Mesenchymal stem cell (in vitro differentiated cells and primary cell): ENCODE measurements around the gene SHISA8.

Experiments used
- DNase-seq: peaks from one replicate; pipeline ENCODE4 v3.0.0-alpha.2; 2013
- H2AFZ ChIP-seq: one replicate; pipeline ENCODE4 v1.6.1; 2013; ENCODE audit warnings: low read depth, mild to moderate bottlenecking, control low read depth, inconsistent platforms, low read length, moderate library complexity
- H2AK5ac ChIP-seq: 2 replicates; pipeline ENCODE4 v1.6.1; 2013; ENCODE audit warnings: low read length, moderate library complexity, mild to moderate bottlenecking, inconsistent platforms; ENCODE audit not compliant: severe bottlenecking
- H2BK120ac ChIP-seq: one replicate; pipeline ENCODE4 v1.6.1; 2013; ENCODE audit warnings: low read depth, mild to moderate bottlenecking, inconsistent platforms, low read length, moderate library complexity
- H2BK12ac ChIP-seq, 2 experiments: one replicate each; pipeline ENCODE4 v1.6.1; 2013; ENCODE audit warnings: inconsistent platforms in 2 of 2, low read length in 2 of 2, mild to moderate bottlenecking in 2 of 2, moderate library complexity in 2 of 2, control low read depth in 1 of 2
- H2BK15ac ChIP-seq: one replicate; pipeline ENCODE4 v1.6.1; 2013; ENCODE audit warnings: mild to moderate bottlenecking, low read depth, inconsistent platforms; ENCODE audit not compliant: poor library complexity, severe bottlenecking
- H2BK5ac ChIP-seq: 2 replicates; pipeline ENCODE4 v1.6.1; 2013; ENCODE audit warnings: low read depth, mild to moderate bottlenecking, low read length, control low read depth, inconsistent platforms; ENCODE audit not compliant: poor library complexity, severe bottlenecking
- H3K14ac ChIP-seq, 2 experiments: one replicate each; pipeline ENCODE4 v1.6.1; 2013; ENCODE audit warnings: inconsistent platforms in 2 of 2, low read length in 2 of 2, control low read depth in 1 of 2, mild to moderate bottlenecking in 1 of 2, moderate library complexity in 1 of 2
- H3K18ac ChIP-seq, 2 experiments: one replicate each; pipeline ENCODE4 v1.6.1; 2013; ENCODE audit warnings: inconsistent platforms in 2 of 2, low read length in 2 of 2, control low read depth in 1 of 2, low read depth in 1 of 2, mild to moderate bottlenecking in 1 of 2
- H3K23ac ChIP-seq, 2 experiments: one replicate each; pipeline ENCODE4 v1.6.1; 2013; ENCODE audit warnings: inconsistent platforms in 2 of 2, low read length in 2 of 2, mild to moderate bottlenecking in 2 of 2, moderate library complexity in 2 of 2, control low read depth in 1 of 2
- H3K27ac ChIP-seq: 2 replicates; pipeline ENCODE4 v1.5.1; 2013; ENCODE audit warnings: mild to moderate bottlenecking, moderate library complexity, low read length, control low read depth, inconsistent platforms; ENCODE audit not compliant: poor library complexity, severe bottlenecking
- H3K27me3 ChIP-seq, 2 experiments: 2 replicates each; pipeline versions ENCODE4 v1.6.1 to v1.7.0; 2013; ENCODE audit warnings: low read length in 2 of 2, mild to moderate bottlenecking in 2 of 2, moderate library complexity in 2 of 2, control low read depth in 1 of 2, inconsistent platforms in 1 of 2; ENCODE audit not compliant: control insufficient read depth in 1 of 2, insufficient read depth in 1 of 2
- H3K36me3 ChIP-seq, 2 experiments: 2 replicates each; pipeline versions ENCODE4 v1.6.1 to v1.7.0; 2013; ENCODE audit warnings: low read length in 2 of 2, control low read depth in 1 of 2, inconsistent platforms in 1 of 2, low read depth in 1 of 2, mild to moderate bottlenecking in 1 of 2; ENCODE audit not compliant: insufficient read depth in 2 of 2, control insufficient read depth in 1 of 2
- H3K4ac ChIP-seq, 2 experiments: one replicate each; pipeline ENCODE4 v1.6.1; 2013; ENCODE audit warnings: inconsistent platforms in 2 of 2, low read length in 2 of 2, mild to moderate bottlenecking in 2 of 2, moderate library complexity in 2 of 2, control low read depth in 1 of 2, low read depth in 1 of 2
- H3K4me1 ChIP-seq: 2 replicates; pipeline ENCODE4 v1.6.1; 2013; ENCODE audit warnings: low read depth, low read length, control low read depth; ENCODE audit not compliant: control insufficient read depth, insufficient read depth
- H3K4me2 ChIP-seq: 2 replicates; pipeline ENCODE4 v1.6.1; 2013; ENCODE audit warnings: low read length, mild to moderate bottlenecking, inconsistent platforms; ENCODE audit not compliant: poor library complexity, severe bottlenecking
- H3K4me3 ChIP-seq, 2 experiments: 2 replicates each; pipeline versions ENCODE4 v1.5.1 to v1.7.0; 2013; ENCODE audit warnings: low read length in 2 of 2, mild to moderate bottlenecking in 2 of 2, control low read depth in 1 of 2, low read depth in 1 of 2; ENCODE audit not compliant: insufficient read depth in 1 of 2
- H3K79me1 ChIP-seq: replicated peaks from 2 replicates; pipeline ENCODE4 v1.6.1; 2013; ENCODE audit warnings: mild to moderate bottlenecking, control low read depth, low read length, inconsistent platforms; ENCODE audit not compliant: poor library complexity, severe bottlenecking
- H3K9ac ChIP-seq: 2 replicates; pipeline ENCODE4 v1.7.0; 2013; ENCODE audit warnings: mild to moderate bottlenecking, low read length, moderate library complexity
- H3K9me3 ChIP-seq: 2 replicates; pipeline ENCODE4 v1.7.0; 2013; ENCODE audit warnings: mild to moderate bottlenecking, low read length; ENCODE audit not compliant: control insufficient read depth
- H4K8ac ChIP-seq: one replicate; pipeline ENCODE4 v1.6.1; 2013; ENCODE audit warnings: inconsistent platforms, mild to moderate bottlenecking, low read length, moderate library complexity
- H4K91ac ChIP-seq: one replicate; pipeline ENCODE4 v1.6.1; 2013; ENCODE audit warnings: mild to moderate bottlenecking, low read length, inconsistent platforms
- WGBS: methylation state at CpG from one replicate; pipeline ENCODE4 v1.1.7; 2013; ENCODE audit warnings: mixed read lengths; 5-methylcytosine and 5-hydroxymethylcytosine counted together

The SHISA8 gene

DNA sequence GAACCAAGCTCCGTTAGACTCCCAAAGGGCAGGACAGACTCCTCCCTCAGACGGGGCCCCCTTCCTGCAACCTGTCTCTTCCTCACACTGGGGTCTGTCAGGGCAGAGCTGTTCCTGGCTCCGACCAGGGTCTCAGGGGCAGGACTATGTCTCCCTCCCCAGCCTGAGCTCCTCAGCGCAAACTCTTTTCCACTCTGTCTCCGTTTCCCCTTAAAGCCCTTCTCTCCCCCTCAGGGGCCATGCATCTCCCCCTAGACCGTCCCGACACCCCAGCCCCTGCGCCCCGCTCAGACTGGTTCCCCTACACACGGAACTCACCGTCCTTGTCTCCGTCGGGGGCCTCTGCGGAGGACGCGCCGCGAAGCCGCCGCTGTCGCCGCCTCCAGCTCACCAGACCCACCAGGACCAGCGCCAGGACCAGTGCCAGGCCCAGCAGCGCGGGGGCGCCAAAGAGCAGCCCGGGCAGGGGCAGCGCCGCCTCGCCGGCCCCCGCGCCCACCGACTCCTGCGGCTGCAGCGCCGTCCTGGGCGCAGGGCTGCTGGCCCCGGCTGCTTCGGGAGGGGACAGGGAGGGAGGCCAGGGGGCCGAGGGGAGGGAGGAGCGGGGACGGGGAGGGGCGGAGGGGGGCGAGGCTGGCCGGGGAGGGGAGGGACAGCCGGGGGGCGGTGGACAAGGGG lies 11.0 kb upstream of the SHISA8 start:
- peaks cover 12 to 36% of the 10 kb centered on the region in 2 experiments for H3K27me3 ChIP-seq
- no peak overlapping the region for H2BK15ac ChIP-seq
- H3K27ac ChIP-seq, result no peak overlapping the region
- H4K8ac ChIP-seq, result peak overlapping the region; percentile 53
- H3K36me3 ChIP-seq, result no peaks in the 10 kb centered on the region
- H2AK5ac ChIP-seq, result no peak overlapping the region
- H2BK120ac ChIP-seq, result peak overlapping the region; percentile 64
- H4K91ac ChIP-seq, result peak overlapping the region; percentile 39
- H3K23ac ChIP-seq, result no peak overlapping the region
- no peaks in the 10 kb centered on the region for H3K9me3 ChIP-seq
- H3K18ac ChIP-seq, result peak overlapping the region; percentile 67 to 87
- DNase-seq, result peak; percentile 63
- no peaks in the 10 kb centered on the region for H3K79me1 ChIP-seq
- H2BK5ac ChIP-seq, result no peak overlapping the region
- H3K4ac ChIP-seq, result no peak overlapping the region
- H3K4me2 ChIP-seq, result peak overlapping the region; percentile 95
- 9% methylated on average over 22 of the region's 48 CpGs for WGBS
- no peak overlapping the region for H3K14ac ChIP-seq
- H3K4me3 ChIP-seq, result peak overlapping the region in 1 of 2 experiments; percentile 60
- H3K9ac ChIP-seq, result no peak overlapping the region
- peak overlapping the region; percentile 29 to 69 for H2BK12ac ChIP-seq
- H3K4me1 ChIP-seq, result peaks cover 12% of the 10 kb centered on the region
- H2AFZ ChIP-seq, result peak overlapping the region; percentile 3

DNA sequence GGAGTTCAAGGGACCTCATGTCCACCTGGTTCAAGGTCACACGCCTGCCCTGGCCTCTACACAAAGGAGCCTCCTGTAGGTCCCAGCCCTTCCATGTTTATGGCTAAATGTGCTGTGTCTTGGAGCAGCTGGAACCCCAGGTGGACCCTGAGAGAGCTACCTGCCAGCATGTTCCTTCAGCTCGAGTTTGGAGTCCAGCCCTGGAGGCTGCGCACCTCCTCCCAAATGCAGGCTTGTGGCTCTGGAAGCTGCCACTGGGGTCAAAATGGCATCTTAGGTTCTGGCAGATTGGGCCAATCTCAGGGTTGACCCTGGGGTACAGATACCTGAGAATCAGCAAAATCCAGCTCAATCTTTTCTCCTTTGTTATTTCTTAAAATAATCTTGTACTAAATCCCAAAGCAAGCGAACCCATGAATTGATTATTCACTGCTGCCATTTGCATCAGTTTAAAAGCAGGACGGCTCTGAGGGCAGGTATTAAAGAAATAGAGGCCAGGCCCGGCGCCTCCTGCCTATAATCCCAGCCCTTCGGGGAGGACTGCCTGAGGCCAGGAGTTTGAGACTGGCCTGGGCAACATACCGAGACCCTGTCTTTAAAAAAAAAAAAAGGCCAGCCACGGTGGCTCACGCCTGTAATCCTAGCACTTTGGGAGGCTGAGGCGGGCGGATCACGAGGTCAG lies 8.9 kb upstream of the SHISA8 start:
- 95% methylated on average over 14 of the region's 14 CpGs for WGBS

DNA sequence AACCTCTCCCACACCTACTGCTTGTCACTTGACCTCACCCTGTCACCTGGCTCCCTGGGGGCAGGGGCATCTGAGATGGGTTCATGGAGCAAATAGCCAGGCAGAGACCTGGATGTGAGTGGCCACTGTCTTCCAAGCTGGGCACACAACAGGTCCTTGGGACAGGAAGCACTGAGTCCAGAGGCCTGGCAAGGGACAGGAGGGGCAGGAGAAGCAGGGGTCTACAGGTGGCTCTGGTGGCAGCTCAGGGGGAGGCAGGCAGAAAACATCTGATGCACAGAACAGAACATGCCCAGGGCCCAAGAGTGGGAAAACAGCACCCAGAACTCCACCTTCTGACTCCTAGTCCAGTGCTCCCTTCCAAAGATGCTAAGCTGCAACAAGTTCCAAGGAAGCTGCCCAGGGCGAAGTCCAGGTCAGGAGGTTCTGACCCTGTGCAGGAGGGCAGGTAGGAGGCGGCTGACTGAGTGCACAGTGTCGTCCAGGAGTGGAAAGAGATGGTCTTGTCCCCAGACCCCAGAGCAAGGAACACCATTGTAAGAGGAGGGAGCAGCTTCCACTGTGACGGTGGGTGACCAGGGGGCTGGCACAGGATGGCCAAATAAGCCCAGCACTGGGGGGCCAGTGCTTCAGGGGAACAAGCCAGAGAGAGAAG lies 8.2 kb upstream of the SHISA8 start:
- H3K9ac ChIP-seq, result no peak overlapping the region
- H4K8ac ChIP-seq, result no peak overlapping the region
- no peak overlapping the region for H3K27ac ChIP-seq
- H2AK5ac ChIP-seq, result no peak overlapping the region
- H2BK12ac ChIP-seq, result no peak overlapping the region
- H2BK15ac ChIP-seq, result no peak overlapping the region
- H2BK120ac ChIP-seq, result no peak overlapping the region
- 88% methylated on average over 4 of the region's 4 CpGs for WGBS
- no peak overlapping the region for H3K18ac ChIP-seq
- no peak for DNase-seq
- H3K14ac ChIP-seq, result no peak overlapping the region
- peaks cover 29% of the 10 kb centered on the region for H3K4me1 ChIP-seq
- H4K91ac ChIP-seq, result no peak overlapping the region
- H3K27me3 ChIP-seq, result peaks cover 12 to 45% of the 10 kb centered on the region in 2 experiments
- no peaks in the 10 kb centered on the region for H3K79me1 ChIP-seq
- no peak overlapping the region for H3K23ac ChIP-seq
- no peak overlapping the region for H2BK5ac ChIP-seq
- no peaks in the 10 kb centered on the region for H3K36me3 ChIP-seq
- H3K9me3 ChIP-seq, result no peaks in the 10 kb centered on the region
- no peak overlapping the region for H2AFZ ChIP-seq
- H3K4ac ChIP-seq, result no peak overlapping the region
- no peak overlapping the region for H3K4me2 ChIP-seq
- no peak overlapping the region for H3K4me3 ChIP-seq

More for the DNA sequence above, 8.9 kb upstream of the SHISA8 start:
- H2AK5ac ChIP-seq, result no peak overlapping the region
- no peak overlapping the region for H3K9ac ChIP-seq
- no peak for DNase-seq
- no peaks in the 10 kb centered on the region for H3K9me3 ChIP-seq
- no peak overlapping the region for H3K18ac ChIP-seq
- H2BK12ac ChIP-seq, result no peak overlapping the region
- H2BK120ac ChIP-seq, result no peak overlapping the region
- peaks cover 12 to 45% of the 10 kb centered on the region in 2 experiments for H3K27me3 ChIP-seq
- no peak overlapping the region for H2BK5ac ChIP-seq
- no peak overlapping the region for H3K4me2 ChIP-seq
- no peak overlapping the region for H3K4ac ChIP-seq
- no peaks in the 10 kb centered on the region for H3K79me1 ChIP-seq
- peaks cover 22% of the 10 kb centered on the region for H3K4me1 ChIP-seq
- H3K27ac ChIP-seq, result no peak overlapping the region
- no peak overlapping the region for H2BK15ac ChIP-seq
- no peak overlapping the region for H4K8ac ChIP-seq
- no peak overlapping the region for H2AFZ ChIP-seq
- H3K23ac ChIP-seq, result no peak overlapping the region
- no peak overlapping the region for H4K91ac ChIP-seq
- no peak overlapping the region for H3K14ac ChIP-seq
- H3K36me3 ChIP-seq, result no peaks in the 10 kb centered on the region
- no peak overlapping the region for H3K4me3 ChIP-seq

DNA sequence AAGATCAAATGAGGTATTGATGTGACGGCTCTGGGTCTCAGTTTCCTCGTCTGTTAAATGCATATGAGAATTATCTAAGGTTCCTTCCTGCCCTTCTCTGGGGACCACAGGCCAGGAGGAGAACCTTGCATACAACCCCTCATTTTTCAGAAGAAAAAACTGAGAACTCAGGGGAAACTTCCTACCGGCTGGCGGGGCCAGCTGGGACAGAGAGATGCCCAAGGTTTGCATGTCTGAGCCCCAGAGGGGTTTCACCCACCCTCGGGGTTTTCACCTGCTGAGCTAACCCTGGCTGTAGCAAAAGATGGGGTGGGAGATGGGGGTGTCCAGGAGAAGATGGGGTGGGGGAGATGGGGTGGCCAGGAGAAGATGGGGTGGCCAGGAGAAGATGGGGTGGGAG lies 7.5 kb upstream of the SHISA8 start:
- Histone ChIP-seq H4K91ac (no peak overlapping the region), H4K8ac (no peak overlapping the region), H3K18ac (no peak overlapping the region), H3K23ac (no peak overlapping the region), H3K9me3 (no peaks in the 10 kb centered on the region), H3K79me1 (no peaks in the 10 kb centered on the region), H3K27me3 (peaks cover 17 to 46% of the 10 kb centered on the region in 2 experiments), H3K27ac (no peak overlapping the region), H3K14ac (no peak overlapping the region), H2BK12ac (no peak overlapping the region), H2AK5ac (no peak overlapping the region), H3K4me3 (no peak overlapping the region), H2BK15ac (no peak overlapping the region), H2BK120ac (no peak overlapping the region), H3K36me3 (no peaks in the 10 kb centered on the region), H2AFZ (no peak overlapping the region), H3K4ac (no peak overlapping the region), H3K9ac (no peak overlapping the region), H3K4me2 (no peak overlapping the region), H2BK5ac (no peak overlapping the region), H3K4me1 (peaks cover 35% of the 10 kb centered on the region)
- DNase-seq, result no peak
- 83% methylated on average over 5 of the region's 5 CpGs for WGBS
